Left ventricle myocardium inferior (tissue), 1 donor: ENCODE data around the gene ARAP2. TPM values are rescaled to one million over a fixed set of nuclear protein-coding genes. Genes with fewer than 3 reads are reported as not detected.

ENCODE experiments used
- DNase-seq: peaks from one replicate; pipeline ENCODE4 v3.0.0-alpha.2; 2020
- H3K27ac ChIP-seq: fragments of 200-600 bp; replicated peaks from 2 replicates; pipeline ENCODE4 v1.8.0; 2021
- H3K27me3 ChIP-seq: fragments of 200-600 bp; 2 replicates; pipeline ENCODE4 v1.8.0; 2021; ENCODE audit warnings: low read depth
- H3K36me3 ChIP-seq: fragments of 200-600 bp; 2 replicates; pipeline ENCODE4 v1.8.0; 2021
- H3K4me1 ChIP-seq: fragments of 200-600 bp; 2 replicates; pipeline ENCODE4 v1.8.0; 2021
- H3K4me3 ChIP-seq: fragments of 200-600 bp; 2 replicates; pipeline ENCODE4 v1.8.0; 2021; ENCODE audit warnings: mild to moderate bottlenecking, moderate library complexity
- H3K9me3 ChIP-seq: fragments of 200-600 bp; replicated peaks from 2 replicates; pipeline ENCODE4 v1.8.0; 2021
- CTCF ChIP-seq: fragments of 200-600 bp; IDR thresholded peaks from 2 replicates; pipeline ENCODE4 v1.8.0; 2021; ENCODE audit warnings: antibody characterized with exemption, mild to moderate bottlenecking, borderline replicate concordance
- intact Hi-C: fragments of 100-400 bp; cut with micrococcal nuclease; formaldehyde crosslinking; loops from one replicate; pipeline ENCODE4 v1.11.0; 2022
- total RNA-seq: library from RNA; stranded (reverse); fragmentation: NEBNext Ultra II Directional; extraction: Animal tissue kit (Norgen Biotek cat#: 25700); gene quantifications from one replicate; pipeline ENCODE4 v1.2.1, GENCODE V29; 2021
- donor health status: DM: no; HTN: yes; CAD: no; lungs with severe emphysema.

The ARAP2 gene
- total RNA-seq, 1 donor from 2014 or later: 2.9 TPM

GRCh38 chr4:36081185-36081584 is 163.1 kb downstream of the ARAP2 start:
- intact Hi-C loops: no loop called here
- H3K36me3 ChIP-seq: peaks cover 7% of the 10 kb centered on the region
- no peak for DNase-seq

GRCh38 chr4:36079666-36080065 is 164.6 kb downstream of the ARAP2 start:
- no peak overlapping the region for H3K27ac ChIP-seq
- H3K36me3 ChIP-seq: peaks cover 7% of the 10 kb centered on the region
- H3K4me3 ChIP-seq: no peak overlapping the region
- no peak for TF ChIP-seq CTCF
- intact Hi-C loops: no loop called here
- H3K27me3 ChIP-seq: no peaks in the 10 kb centered on the region
- no peak for DNase-seq
- no peaks in the 10 kb centered on the region for H3K4me1 ChIP-seq
- H3K9me3 ChIP-seq: no peaks in the 10 kb centered on the region

More at GRCh38 chr4:36081185-36081584, 163.1 kb downstream of the ARAP2 start:
- Histone ChIP-seq H3K27ac (no peak overlapping the region), H3K9me3 (no peaks in the 10 kb centered on the region), H3K4me3 (no peak overlapping the region), H3K27me3 (no peaks in the 10 kb centered on the region), H3K4me1 (no peaks in the 10 kb centered on the region)
- no peak for TF ChIP-seq CTCF

- H3K36me3 ChIP-seq: peaks cover 7% of the 10 kb centered on the region
- H3K4me3 ChIP-seq: no peak overlapping the region
- no peak for TF ChIP-seq CTCF
- H3K27me3 ChIP-seq: no peaks in the 10 kb centered on the region
- H3K4me1 ChIP-seq: no peaks in the 10 kb centered on the region
- H3K27ac ChIP-seq: no peak overlapping the region
- no peak for DNase-seq
- intact Hi-C loops: no loop called here
- no peaks in the 10 kb centered on the region for H3K9me3 ChIP-seq
Observed at GRCh38 chr4:36078319-36078718, 166.0 kb downstream of the ARAP2 start.

- H3K27me3 ChIP-seq: no peaks in the 10 kb centered on the region
- H3K4me1 ChIP-seq: no peaks in the 10 kb centered on the region
- no peak overlapping the region for H3K27ac ChIP-seq
- H3K36me3 ChIP-seq: no peaks in the 10 kb centered on the region
- no peak for DNase-seq
- intact Hi-C loops: no loop called here
- H3K9me3 ChIP-seq: no peaks in the 10 kb centered on the region
- H3K4me3 ChIP-seq: no peak overlapping the region
- no peak for TF ChIP-seq CTCF
Observed at GRCh38 chr4:36072529-36072928, 171.8 kb downstream of the ARAP2 start.

GRCh38 chr4:36067116-36067515 is 177.2 kb downstream of the ARAP2 start:
- no peak overlapping the region for H3K27ac ChIP-seq
- intact Hi-C loops: no loop called here
- no peak overlapping the region for H3K4me3 ChIP-seq
- no peaks in the 10 kb centered on the region for H3K4me1 ChIP-seq
- no peaks in the 10 kb centered on the region for H3K36me3 ChIP-seq
- no peak for DNase-seq
- no peaks in the 10 kb centered on the region for H3K9me3 ChIP-seq
- H3K27me3 ChIP-seq: no peaks in the 10 kb centered on the region
- no peak for TF ChIP-seq CTCF

- TF ChIP-seq CTCF: no peak
- no peaks in the 10 kb centered on the region for H3K36me3 ChIP-seq
- H3K4me3 ChIP-seq: no peak overlapping the region
- H3K27ac ChIP-seq: no peak overlapping the region
- no peak for DNase-seq
- H3K27me3 ChIP-seq: no peaks in the 10 kb centered on the region
- no peaks in the 10 kb centered on the region for H3K9me3 ChIP-seq
- no peaks in the 10 kb centered on the region for H3K4me1 ChIP-seq
- intact Hi-C loops: no loop called here
Observed at GRCh38 chr4:36065274-36065871, 178.9 kb downstream of the ARAP2 start.
